NCI-H526 (cell line): ENCODE results near the gene PLA2R1.

Experiments
- DNase-seq, 2 experiments: peaks; one replicate each; lab custom pipeline; 2025; lab: John Stamatoyannopoulos, UW

PLA2R1 gene

DNA sequence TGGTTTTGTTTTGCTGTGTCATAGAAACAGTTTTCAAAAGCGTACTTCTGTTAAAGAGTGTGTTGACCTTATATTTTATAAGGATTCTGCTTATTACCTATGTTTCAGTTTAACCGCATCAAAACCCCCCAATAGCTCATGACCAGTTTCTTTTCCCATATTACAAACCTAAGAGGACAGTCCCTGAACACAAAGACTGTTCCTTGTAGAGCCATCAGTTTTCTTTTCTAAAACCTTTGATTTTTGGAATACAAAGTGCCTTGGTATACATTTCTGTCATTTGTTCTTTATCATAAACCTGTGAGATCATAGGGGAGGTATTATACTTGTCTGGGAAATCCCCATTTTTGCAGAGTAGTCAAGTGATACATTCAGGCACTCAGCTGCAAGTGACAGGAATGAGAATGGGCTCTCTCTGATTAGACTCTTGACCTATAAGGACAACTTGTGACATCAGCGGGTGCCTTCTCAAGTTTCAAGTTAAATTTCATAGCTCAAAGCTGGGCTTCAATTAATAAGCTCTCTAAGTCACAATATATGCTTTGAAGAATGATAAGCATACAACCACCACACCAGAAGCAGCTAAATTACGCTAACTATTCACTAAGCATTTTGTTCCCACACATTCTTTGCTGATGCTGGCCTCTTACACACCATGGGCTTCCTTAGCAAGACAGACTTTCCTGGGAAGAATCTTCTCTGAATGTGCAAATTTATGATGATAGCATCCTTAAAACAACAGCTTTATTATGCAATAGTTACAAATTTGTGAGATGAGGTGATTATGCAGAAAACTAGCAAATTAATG lies 167.0 kb downstream of the PLA2R1 start:
- DNase-seq = no peak

- no peak for DNase-seq
These were observed 168.1 kb downstream of the PLA2R1 start for GRCh38 chr2:159894145-159894838.

GRCh38 chr2:159892990-159893810 lies 169.2 kb downstream of the PLA2R1 start:
- no peak for DNase-seq

DNA sequence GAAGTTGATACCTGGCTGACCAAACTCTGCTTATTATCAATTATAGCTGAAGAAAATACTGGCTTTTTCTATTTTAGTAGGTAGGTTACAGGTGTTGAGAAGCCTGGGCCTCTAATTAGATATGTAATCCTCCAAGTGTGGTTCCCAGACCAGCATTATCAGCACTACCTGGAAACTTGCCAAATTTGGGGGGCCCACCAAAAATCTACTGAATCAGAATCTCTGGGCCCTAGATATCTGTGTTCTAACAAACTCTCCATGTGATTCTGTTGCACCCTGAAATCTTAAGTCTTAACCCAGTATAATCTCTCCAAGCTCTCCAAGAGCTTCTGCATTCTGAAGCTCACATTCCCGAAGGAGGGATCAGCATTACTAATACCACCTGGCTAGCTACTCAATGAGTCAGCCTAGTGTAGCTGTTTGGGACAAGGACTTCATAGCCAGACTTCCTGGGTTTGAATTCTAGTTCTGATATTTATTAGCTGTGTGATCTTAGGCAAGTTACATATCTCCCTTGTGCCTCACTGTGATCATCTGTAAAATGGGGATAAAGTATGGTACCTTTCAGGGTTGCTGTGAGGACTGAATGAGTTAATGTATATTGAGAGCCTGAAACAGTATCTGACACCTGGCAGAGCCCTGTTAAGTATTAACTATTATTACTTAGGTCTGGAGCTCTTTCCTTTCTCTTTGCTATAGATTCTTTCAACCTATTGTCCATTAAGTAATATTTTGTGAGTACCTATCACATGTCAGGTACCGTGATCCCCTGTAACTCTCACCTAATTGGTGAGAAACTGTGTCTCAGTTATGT lies 170.3 kb downstream of the PLA2R1 start:
- no peak for DNase-seq

- DNase-seq = no peak
These were observed 171.2 kb downstream of the PLA2R1 start for GRCh38 chr2:159891267-159891588.

GRCh38 chr2:159890551-159891266 lies 171.7 kb downstream of the PLA2R1 start:
- DNase-seq = no peak

DNA sequence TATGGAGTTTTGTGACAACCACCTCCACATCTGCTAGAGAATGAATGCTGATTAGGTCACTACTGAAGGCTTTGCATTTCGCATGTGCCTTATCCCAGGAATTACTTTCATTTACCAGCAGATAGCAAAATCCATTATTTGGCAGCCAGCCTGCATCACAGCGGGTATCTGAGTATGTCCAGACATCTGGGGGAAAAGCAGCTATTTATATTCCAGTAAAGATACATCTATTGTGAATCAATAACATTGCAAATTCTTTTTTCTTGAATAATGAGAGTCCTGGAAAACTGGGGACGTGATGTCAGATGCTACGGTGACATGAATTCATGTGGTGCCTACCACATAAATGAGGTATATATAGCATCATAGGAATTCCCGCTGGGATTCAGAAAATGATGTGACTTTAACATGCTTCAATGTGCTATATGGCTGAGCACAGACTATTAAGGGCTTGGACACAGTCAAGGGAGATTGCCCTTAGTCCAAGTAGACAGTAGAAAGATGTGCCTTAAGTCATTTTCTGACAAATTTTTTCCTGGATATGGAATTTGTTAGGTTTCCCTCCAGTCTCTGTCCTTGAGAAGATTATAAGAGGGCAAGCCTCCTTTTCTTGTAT lies 180.2 kb downstream of the PLA2R1 start:
- no peak for DNase-seq
